Stimulated activated CD8-positive, alpha-beta memory T cell treated with anti-CD3 and anti-CD28 coated beads, Interleukin-15, amount 100 ng/mL, for 1 hour (primary cell): ENCODE measurements around the gene MCM8.

Source experiments
- DNase-seq: peaks from one replicate; pipeline ENCODE4 v3.0.0-alpha.2; 2020; ENCODE audit warnings: low read depth

The MCM8 gene

GRCh38 chr20:5947276-5947675 is 3.2 kb upstream of the MCM8 start:
- no peak for DNase-seq

- DNase-seq = no peak
Observed at GRCh38 chr20:5949943-5950270, 545 bp upstream of the MCM8 start.

GRCh38 chr20:5967469-5967868 is 17.0 kb downstream of the MCM8 start:
- DNase-seq = no peak

GRCh38 chr20:5968462-5968861 is 18.0 kb downstream of the MCM8 start:
- DNase-seq = no peak

GRCh38 chr20:5969348-5969935 is 19.0 kb downstream of the MCM8 start:
- no peak for DNase-seq

- DNase-seq = no peak
Observed at GRCh38 chr20:5969940-5970339, 19.5 kb downstream of the MCM8 start.

GRCh38 chr20:5970381-5970780 is 19.9 kb downstream of the MCM8 start:
- no peak for DNase-seq

- no peak for DNase-seq
Observed at GRCh38 chr20:5971203-5971602, 20.8 kb downstream of the MCM8 start.

GRCh38 chr20:5973172-5973571 is 22.7 kb downstream of the MCM8 start:
- no peak for DNase-seq

- DNase-seq = no peak
Observed at GRCh38 chr20:5973971-5974370, 23.5 kb downstream of the MCM8 start.

- DNase-seq = no peak
Observed at GRCh38 chr20:5974531-5974930, 24.1 kb downstream of the MCM8 start.

GRCh38 chr20:5975778-5976177 is 25.3 kb downstream of the MCM8 start:
- no peak for DNase-seq

- DNase-seq = no peak
Observed at GRCh38 chr20:5977223-5977622, 26.8 kb downstream of the MCM8 start.

- no peak for DNase-seq
Observed at GRCh38 chr20:5977975-5978374, 27.5 kb downstream of the MCM8 start.

- DNase-seq = no peak
Observed at GRCh38 chr20:5979801-5980200, 29.3 kb downstream of the MCM8 start.

- DNase-seq = no peak
Observed at GRCh38 chr20:5980720-5981538, 30.5 kb downstream of the MCM8 start.

GRCh38 chr20:5987383-5987782 is 36.9 kb downstream of the MCM8 start:
- DNase-seq = no peak

- DNase-seq = no peak
Observed at GRCh38 chr20:5989539-5989938, 39.1 kb downstream of the MCM8 start.

GRCh38 chr20:5990946-5991345 is 40.5 kb downstream of the MCM8 start:
- no peak for DNase-seq

- DNase-seq = no peak
Observed at GRCh38 chr20:5991623-5992441, 41.4 kb downstream of the MCM8 start.

- DNase-seq = peak; percentile 14
Observed at GRCh38 chr20:5996765-5997164, 46.3 kb downstream of the MCM8 start.

GRCh38 chr20:5999783-6000182 is 49.3 kb downstream of the MCM8 start:
- no peak for DNase-seq

GRCh38 chr20:6000871-6001270 is 50.4 kb downstream of the MCM8 start:
- no peak for DNase-seq
